ENCODE measurements around the gene BTG1. TPM values are rescaled to one million over a fixed set of nuclear protein-coding genes. Genes with fewer than 3 reads are reported as not detected.

BTG1 gene
- total RNA-seq, 1 donor from 2014 or later: 63.7 TPM

DNA sequence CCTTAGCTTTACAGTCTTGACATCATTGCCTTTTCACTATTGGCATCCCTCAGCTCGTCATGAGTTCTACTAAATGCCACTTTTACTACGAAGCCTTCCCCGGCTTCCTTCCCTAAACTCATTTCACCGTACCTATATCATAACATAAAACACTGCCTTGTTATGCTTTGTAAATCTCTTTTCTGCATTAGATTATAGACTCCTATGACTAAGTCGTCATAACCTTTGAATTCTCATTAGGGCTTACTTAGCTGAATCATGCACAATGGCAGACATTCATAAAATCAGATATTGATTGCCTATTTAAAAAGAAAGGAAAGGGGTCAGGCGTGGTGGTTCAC is 21.0 kb downstream of the BTG1 start:
- no peak for FAIRE-seq

DNA sequence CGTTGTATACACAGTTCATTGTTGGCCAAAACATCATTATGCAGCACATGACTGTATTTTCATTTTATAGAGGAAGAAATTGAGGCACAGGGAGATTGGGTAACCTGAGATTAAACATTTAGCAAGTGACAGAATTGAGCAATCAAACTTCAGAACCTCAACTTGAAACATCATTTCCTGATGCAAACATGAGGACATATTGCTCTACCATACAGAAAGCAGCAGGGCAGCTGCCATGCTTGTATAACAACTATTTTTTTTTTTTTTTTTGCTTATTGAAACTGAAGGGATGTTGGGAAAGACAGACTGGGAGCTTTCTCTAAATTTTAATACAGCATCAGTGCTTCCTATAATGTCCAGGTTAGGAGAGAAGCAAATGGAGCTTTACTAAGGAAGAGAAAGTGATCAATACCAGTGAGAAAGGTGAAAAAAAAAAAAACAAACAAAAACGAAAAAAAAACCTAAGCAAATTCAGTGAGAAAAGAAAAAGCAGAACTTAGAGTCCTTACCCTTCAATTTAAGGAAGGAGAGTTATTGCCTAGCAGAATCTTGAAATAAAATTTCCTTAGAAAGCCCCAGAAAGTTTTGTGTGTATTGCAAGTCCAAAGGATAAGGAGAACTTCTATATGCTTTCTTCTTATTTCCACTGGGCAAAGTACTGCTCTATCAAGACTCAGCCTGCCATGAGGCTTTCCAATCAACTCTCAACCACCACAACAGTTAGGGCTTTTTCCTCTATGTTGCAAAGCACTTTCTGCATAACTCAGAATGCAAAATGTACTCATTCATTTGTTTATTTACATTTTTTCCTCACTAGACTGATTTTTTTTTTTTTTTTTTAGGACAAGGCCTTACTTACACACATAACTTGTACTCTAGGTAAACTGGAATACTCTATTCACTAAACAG is 21.6 kb downstream of the BTG1 start:
- no peak overlapping the region for H3K4me3 ChIP-seq (ENCODE audit: insufficient read depth, low read depth, low read length)
- no peaks in the 10 kb centered on the region for H3K27me3 Mint-ChIP-seq (ENCODE audit: low read depth, unreplicated experiment)

More for the DNA sequence above, 21.0 kb downstream of the BTG1 start:
- Histone ChIP-seq H3K79me2 (ENCODE audit: insufficient read depth, low read length) (peaks cover 13% of the 10 kb centered on the region), H4K20me1 (ENCODE audit: insufficient read depth, low read length) (no peaks in the 10 kb centered on the region), H3K27me3 (ENCODE audit: insufficient read depth, low read length) (no peaks in the 10 kb centered on the region), H3K9ac (ENCODE audit: low read length) (no peak overlapping the region), H2AFZ (ENCODE audit: low read depth, low read length) (no peak overlapping the region), H3K27ac (ENCODE audit: low read depth, low read length) (no peak overlapping the region), H3K4me2 (ENCODE audit: low read length) (no peak overlapping the region), H3K4me3 (ENCODE audit: insufficient read depth, low read depth, low read length) (no peak overlapping the region), H3K36me3 (ENCODE audit: insufficient read depth, low read length) (no peaks in the 10 kb centered on the region), H3K4me1 (ENCODE audit: insufficient read depth, low read length) (no peaks in the 10 kb centered on the region), H3K9me3 (ENCODE audit: insufficient read depth, low read depth, low read length) (no peaks in the 10 kb centered on the region)
- Mint-ChIP-seq H3K36me3 (ENCODE audit: low read depth, unreplicated experiment) (no peaks in the 10 kb centered on the region), H3K4me1 (ENCODE audit: low read depth, unreplicated experiment) (no peaks in the 10 kb centered on the region), H3K27me3 (ENCODE audit: low read depth, unreplicated experiment) (no peaks in the 10 kb centered on the region), H3K4me3 (ENCODE audit: unreplicated experiment) (no peak overlapping the region), H3K9me3 (ENCODE audit: unreplicated experiment) (no peaks in the 10 kb centered on the region), H3K27ac (ENCODE audit: unreplicated experiment) (no peak overlapping the region)
- TF ChIP-seq EZH2 (IDR thresholded peaks at IDR 0.05; ENCODE audit: insufficient read depth, low read length): no peak
- TF ChIP-seq, protein P1, sequence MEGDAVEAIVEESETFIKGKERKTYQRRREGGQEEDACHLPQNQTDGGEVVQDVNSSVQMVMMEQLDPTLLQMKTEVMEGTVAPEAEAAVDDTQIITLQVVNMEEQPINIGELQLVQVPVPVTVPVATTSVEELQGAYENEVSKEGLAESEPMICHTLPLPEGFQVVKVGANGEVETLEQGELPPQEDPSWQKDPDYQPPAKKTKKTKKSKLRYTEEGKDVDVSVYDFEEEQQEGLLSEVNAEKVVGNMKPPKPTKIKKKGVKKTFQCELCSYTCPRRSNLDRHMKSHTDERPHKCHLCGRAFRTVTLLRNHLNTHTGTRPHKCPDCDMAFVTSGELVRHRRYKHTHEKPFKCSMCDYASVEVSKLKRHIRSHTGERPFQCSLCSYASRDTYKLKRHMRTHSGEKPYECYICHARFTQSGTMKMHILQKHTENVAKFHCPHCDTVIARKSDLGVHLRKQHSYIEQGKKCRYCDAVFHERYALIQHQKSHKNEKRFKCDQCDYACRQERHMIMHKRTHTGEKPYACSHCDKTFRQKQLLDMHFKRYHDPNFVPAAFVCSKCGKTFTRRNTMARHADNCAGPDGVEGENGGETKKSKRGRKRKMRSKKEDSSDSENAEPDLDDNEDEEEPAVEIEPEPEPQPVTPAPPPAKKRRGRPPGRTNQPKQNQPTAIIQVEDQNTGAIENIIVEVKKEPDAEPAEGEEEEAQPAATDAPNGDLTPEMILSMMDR (IDR thresholded peaks at IDR 0.05; ENCODE audit: insufficient read depth, low read depth, low read length): no peak
- no peak for DNase-seq (ENCODE audit: low read depth)

More for the DNA sequence above, 21.6 kb downstream of the BTG1 start:
- Histone ChIP-seq H3K36me3 (ENCODE audit: insufficient read depth, low read length) (no peaks in the 10 kb centered on the region), H3K9ac (ENCODE audit: low read length) (no peak overlapping the region), H3K9me3 (ENCODE audit: insufficient read depth, low read depth, low read length) (peaks cover 3% of the 10 kb centered on the region), H3K27ac (ENCODE audit: low read depth, low read length) (no peak overlapping the region), H3K27me3 (ENCODE audit: insufficient read depth, low read length) (no peaks in the 10 kb centered on the region), H3K4me2 (ENCODE audit: low read length) (no peak overlapping the region), H3K79me2 (ENCODE audit: insufficient read depth, low read length) (peaks cover 9% of the 10 kb centered on the region), H4K20me1 (ENCODE audit: insufficient read depth, low read length) (no peaks in the 10 kb centered on the region), H2AFZ (ENCODE audit: low read depth, low read length) (no peak overlapping the region), H3K4me1 (ENCODE audit: insufficient read depth, low read length) (no peaks in the 10 kb centered on the region)
- FAIRE-seq (no peak), DNase-seq (ENCODE audit: low read depth) (no peak)
- Mint-ChIP-seq H3K4me1 (ENCODE audit: low read depth, unreplicated experiment) (no peaks in the 10 kb centered on the region), H3K4me3 (ENCODE audit: unreplicated experiment) (no peak overlapping the region), H3K9me3 (ENCODE audit: unreplicated experiment) (no peaks in the 10 kb centered on the region), H3K36me3 (ENCODE audit: low read depth, unreplicated experiment) (no peaks in the 10 kb centered on the region), H3K27ac (ENCODE audit: unreplicated experiment) (no peak overlapping the region)
- no peak for TF ChIP-seq EZH2 (IDR thresholded peaks at IDR 0.05; ENCODE audit: insufficient read depth, low read length)
- TF ChIP-seq, protein P1 (IDR thresholded peaks at IDR 0.05; ENCODE audit: insufficient read depth, low read depth, low read length): no peak
